HL-60 (cell line): ENCODE measurements around the gene KIF5A.

Source experiments
- DNase-seq, 2 experiments: peaks; one replicate each; pipeline ENCODE4 v3.0.0-alpha.2; 2010 to 2020; ENCODE audit warnings: low read depth in 1 of 2, low spot score in 1 of 2
- H3K27ac ChIP-seq: fragments of 250-450 bp; sonication (Bioruptor Pico); replicated peaks from 2 replicates; pipeline ENCODE4 v1.5.1; 2020; ENCODE audit warnings: mild to moderate bottlenecking, moderate library complexity
- H3K27me3 ChIP-seq: fragments of 250-450 bp; sonication (Bioruptor Pico); 2 replicates; pipeline ENCODE4 v1.5.1; 2021; ENCODE audit warnings: mild to moderate bottlenecking, moderate library complexity; ENCODE audit not compliant: insufficient read depth, poor library complexity, severe bottlenecking
- H3K4me3 ChIP-seq: replicated peaks from 2 replicates; pipeline ENCODE4 v1.5.1; 2011; ENCODE audit warnings: mild to moderate bottlenecking, control low read depth, low read length; ENCODE audit not compliant: insufficient read depth
- GABPA ChIP-seq: IDR thresholded peaks from 2 replicates; pipeline ENCODE4 v1.6.1; 2012; ENCODE audit warnings: low read depth
- POLR2AphosphoS5 ChIP-seq: IDR thresholded peaks from 2 replicates; pipeline ENCODE4 v1.6.1; 2012; ENCODE audit warnings: low read depth
- SPI1 ChIP-seq: IDR thresholded peaks from 2 replicates; pipeline ENCODE4 v1.6.1; 2012; ENCODE audit warnings: low read depth, mild to moderate bottlenecking, borderline replicate concordance
- TF ChIP-seq, protein P1 (sequence below): IDR thresholded peaks from 2 replicates; pipeline ENCODE4 v1.6.1; 2012; ENCODE audit warnings: low read depth; ENCODE audit not compliant: insufficient replicate concordance
- TF ChIP-seq, protein P2 (sequence below): IDR thresholded peaks from one replicate; pipeline ENCODE4 v1.5.1; 2011; ENCODE audit warnings: low read length, control low read depth, inconsistent platforms; ENCODE audit not compliant: insufficient read depth

KIF5A gene

DNA sequence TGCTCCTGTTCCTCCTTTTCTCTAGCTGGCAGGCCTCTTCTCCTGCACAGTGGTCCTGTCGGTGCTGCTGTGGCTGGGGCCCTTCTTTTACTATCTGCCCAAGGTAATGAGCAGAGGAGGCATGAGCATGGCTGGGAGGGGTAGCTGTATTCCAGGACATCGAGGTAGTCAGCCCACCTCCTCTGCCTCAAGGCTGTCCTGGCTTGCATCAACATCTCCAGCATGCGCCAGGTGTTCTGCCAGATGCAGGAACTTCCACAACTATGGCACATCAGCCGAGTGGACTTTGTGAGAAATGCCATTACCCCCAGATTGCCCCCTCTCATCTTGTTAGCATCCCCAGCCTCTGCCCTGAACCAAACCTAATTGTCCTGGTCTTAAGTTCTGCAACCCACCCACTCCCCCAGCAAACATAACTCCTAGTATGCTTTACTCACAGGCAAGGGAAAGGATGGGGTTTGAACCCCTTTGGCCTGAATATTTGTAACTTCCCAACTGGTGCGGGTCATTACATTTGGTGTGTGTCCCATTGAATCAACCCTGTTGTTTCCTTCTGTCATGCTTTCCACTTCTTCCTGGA is 74.1 kb downstream of the KIF5A start:
- Histone ChIP-seq H3K27me3 (peaks cover 76% of the 10 kb centered on the region), H3K4me3 (no peak overlapping the region), H3K27ac (no peak overlapping the region)
- TF ChIP-seq, protein P1, sequence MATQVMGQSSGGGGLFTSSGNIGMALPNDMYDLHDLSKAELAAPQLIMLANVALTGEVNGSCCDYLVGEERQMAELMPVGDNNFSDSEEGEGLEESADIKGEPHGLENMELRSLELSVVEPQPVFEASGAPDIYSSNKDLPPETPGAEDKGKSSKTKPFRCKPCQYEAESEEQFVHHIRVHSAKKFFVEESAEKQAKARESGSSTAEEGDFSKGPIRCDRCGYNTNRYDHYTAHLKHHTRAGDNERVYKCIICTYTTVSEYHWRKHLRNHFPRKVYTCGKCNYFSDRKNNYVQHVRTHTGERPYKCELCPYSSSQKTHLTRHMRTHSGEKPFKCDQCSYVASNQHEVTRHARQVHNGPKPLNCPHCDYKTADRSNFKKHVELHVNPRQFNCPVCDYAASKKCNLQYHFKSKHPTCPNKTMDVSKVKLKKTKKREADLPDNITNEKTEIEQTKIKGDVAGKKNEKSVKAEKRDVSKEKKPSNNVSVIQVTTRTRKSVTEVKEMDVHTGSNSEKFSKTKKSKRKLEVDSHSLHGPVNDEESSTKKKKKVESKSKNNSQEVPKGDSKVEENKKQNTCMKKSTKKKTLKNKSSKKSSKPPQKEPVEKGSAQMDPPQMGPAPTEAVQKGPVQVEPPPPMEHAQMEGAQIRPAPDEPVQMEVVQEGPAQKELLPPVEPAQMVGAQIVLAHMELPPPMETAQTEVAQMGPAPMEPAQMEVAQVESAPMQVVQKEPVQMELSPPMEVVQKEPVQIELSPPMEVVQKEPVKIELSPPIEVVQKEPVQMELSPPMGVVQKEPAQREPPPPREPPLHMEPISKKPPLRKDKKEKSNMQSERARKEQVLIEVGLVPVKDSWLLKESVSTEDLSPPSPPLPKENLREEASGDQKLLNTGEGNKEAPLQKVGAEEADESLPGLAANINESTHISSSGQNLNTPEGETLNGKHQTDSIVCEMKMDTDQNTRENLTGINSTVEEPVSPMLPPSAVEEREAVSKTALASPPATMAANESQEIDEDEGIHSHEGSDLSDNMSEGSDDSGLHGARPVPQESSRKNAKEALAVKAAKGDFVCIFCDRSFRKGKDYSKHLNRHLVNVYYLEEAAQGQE, result no peak
- TF ChIP-seq, protein P2, sequence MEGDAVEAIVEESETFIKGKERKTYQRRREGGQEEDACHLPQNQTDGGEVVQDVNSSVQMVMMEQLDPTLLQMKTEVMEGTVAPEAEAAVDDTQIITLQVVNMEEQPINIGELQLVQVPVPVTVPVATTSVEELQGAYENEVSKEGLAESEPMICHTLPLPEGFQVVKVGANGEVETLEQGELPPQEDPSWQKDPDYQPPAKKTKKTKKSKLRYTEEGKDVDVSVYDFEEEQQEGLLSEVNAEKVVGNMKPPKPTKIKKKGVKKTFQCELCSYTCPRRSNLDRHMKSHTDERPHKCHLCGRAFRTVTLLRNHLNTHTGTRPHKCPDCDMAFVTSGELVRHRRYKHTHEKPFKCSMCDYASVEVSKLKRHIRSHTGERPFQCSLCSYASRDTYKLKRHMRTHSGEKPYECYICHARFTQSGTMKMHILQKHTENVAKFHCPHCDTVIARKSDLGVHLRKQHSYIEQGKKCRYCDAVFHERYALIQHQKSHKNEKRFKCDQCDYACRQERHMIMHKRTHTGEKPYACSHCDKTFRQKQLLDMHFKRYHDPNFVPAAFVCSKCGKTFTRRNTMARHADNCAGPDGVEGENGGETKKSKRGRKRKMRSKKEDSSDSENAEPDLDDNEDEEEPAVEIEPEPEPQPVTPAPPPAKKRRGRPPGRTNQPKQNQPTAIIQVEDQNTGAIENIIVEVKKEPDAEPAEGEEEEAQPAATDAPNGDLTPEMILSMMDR, result no peak
- TF ChIP-seq SPI1 (no peak), GABPA (no peak), POLR2AphosphoS5 (no peak)
- DNase-seq, result no peak

DNA sequence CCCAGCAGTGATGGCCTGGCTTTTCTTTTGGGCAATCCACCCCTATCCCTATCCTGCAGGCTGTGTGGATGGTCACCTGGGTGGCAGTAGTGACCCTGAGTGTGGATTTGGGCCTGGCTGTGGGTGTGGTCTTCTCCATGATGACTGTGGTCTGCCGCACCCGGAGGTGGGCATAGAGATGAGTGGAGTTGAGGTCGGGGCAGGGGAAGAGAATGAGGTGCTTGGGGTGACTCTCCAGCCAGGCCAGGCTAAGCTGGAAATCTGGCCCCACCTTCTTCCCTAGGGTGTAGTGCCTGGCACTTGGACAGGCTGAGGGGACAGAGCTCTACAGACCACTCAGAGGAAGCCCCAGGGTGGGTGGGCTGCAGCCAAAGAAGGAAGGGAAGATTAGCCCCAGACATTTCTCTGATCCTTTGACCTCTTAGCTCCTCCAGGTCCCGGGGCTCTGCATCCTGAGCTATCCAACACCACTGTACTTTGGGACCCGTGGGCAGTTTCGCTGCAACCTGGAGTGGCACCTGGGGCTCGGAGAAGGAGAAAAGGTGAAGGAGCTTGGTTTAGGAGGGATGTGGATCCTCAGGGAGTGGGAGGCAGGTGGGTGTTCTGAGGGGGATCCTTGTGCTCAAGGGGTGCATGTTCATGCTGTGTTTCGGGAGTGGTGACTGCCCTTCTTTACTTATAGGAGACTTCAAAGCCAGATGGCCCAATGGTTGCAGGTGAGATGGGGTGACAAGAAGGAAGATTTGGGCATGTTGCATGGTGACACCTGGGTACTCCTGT is 74.8 kb downstream of the KIF5A start:
- Histone ChIP-seq H3K4me3 (no peak overlapping the region), H3K27me3 (peaks cover 73% of the 10 kb centered on the region), H3K27ac (no peak overlapping the region)
- TF ChIP-seq, protein P2, result no peak
- TF ChIP-seq SPI1 (no peak), GABPA (no peak), POLR2AphosphoS5 (no peak)
- TF ChIP-seq, protein P1, result no peak
- DNase-seq, result no peak

DNA sequence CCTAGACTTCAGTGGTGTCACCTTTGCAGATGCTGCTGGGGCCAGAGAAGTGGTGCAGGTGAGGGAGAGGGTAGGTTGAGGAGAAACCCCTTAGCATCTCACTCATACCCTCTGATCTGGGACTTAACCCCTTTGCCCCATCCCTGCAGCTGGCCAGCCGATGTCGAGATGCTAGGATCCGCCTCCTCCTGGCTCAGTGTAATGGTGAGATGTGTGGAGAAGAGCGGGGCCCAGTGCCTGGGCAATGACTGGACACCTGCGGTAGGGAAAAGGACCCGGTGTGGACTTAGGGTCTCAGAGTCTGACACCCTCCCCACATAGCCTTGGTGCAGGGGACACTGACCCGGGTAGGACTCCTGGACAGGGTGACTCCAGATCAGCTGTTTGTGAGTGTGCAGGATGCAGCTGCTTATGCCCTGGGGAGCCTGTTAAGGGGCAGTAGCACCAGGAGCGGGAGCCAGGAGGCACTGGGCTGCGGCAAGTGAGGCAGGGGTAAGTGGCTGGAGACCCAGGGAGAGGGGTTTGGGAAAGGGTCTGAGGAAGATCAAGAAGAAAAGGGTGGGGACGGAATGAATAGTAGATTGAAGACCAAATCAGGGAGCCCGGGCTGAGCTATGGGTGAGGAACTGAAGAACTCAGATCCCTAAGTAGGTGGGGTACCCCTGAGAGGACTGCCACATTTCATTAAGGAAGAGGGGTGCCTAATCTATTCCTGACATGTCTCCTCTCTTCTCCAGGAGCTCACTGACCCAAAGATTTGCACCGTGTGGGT is 75.6 kb downstream of the KIF5A start:
- DNase-seq, result no peak
- Histone ChIP-seq H3K27me3 (peaks cover 69% of the 10 kb centered on the region), H3K27ac (no peak overlapping the region), H3K4me3 (no peak overlapping the region)
- no peak for TF ChIP-seq POLR2AphosphoS5
- TF ChIP-seq GABPA, result no peak
- TF ChIP-seq, protein P2, result no peak
- TF ChIP-seq, protein P1, result no peak
- no peak for TF ChIP-seq SPI1
